Measurements from ENCODE around the gene NUF2.

- TF ChIP-seq, protein P1, sequence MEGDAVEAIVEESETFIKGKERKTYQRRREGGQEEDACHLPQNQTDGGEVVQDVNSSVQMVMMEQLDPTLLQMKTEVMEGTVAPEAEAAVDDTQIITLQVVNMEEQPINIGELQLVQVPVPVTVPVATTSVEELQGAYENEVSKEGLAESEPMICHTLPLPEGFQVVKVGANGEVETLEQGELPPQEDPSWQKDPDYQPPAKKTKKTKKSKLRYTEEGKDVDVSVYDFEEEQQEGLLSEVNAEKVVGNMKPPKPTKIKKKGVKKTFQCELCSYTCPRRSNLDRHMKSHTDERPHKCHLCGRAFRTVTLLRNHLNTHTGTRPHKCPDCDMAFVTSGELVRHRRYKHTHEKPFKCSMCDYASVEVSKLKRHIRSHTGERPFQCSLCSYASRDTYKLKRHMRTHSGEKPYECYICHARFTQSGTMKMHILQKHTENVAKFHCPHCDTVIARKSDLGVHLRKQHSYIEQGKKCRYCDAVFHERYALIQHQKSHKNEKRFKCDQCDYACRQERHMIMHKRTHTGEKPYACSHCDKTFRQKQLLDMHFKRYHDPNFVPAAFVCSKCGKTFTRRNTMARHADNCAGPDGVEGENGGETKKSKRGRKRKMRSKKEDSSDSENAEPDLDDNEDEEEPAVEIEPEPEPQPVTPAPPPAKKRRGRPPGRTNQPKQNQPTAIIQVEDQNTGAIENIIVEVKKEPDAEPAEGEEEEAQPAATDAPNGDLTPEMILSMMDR (conservative IDR thresholded peaks at IDR 0.05; ENCODE audit: low read length), result no peak
- no peak for TF ChIP-seq EZH2phosphoT487 (IDR thresholded peaks at IDR 0.05; ENCODE audit: borderline replicate concordance, low read depth, low read length)
These were observed 23.4 kb upstream of the NUF2 start for GRCh38 chr1:163298365-163298764.

Data from OCI-LY7 (cell line).